SK-N-SH (cell line): Measurements from ENCODE around the gene P2RX3. TPM values are rescaled to one million over a fixed set of nuclear protein-coding genes. Genes with fewer than 3 reads are reported as not detected.

Experiments
- CTCF ChIA-PET: fragments of 300-600, 350-600 bp; formaldehyde crosslinking; extraction: SDS; loops from one replicate; lab custom pipeline; 2021; lab: Yijun Ruan, JAX
- POLR2A ChIA-PET: fragments of 350-600 bp; sonication (Branson Sonifier 250); formaldehyde crosslinking; extraction: SDS; loops from one replicate; lab custom pipeline; 2020; ENCODE audit warnings: antibody characterized with exemption, inconsistent platforms; lab: Yijun Ruan, JAX
- DNase-seq: peaks from one replicate; pipeline ENCODE4 v3.0.0; 2012
- H2AFZ ChIP-seq: fragments of 200-600 bp; sonication (generic); 2 replicates; pipeline ENCODE4 v1.8.1; 2016; ENCODE audit warnings: antibody characterized with exemption, mild to moderate bottlenecking, low read depth
- H3F3A ChIP-seq: fragments of 200-600 bp; sonication (generic); replicated peaks from 2 replicates; pipeline ENCODE3; 2016; ENCODE audit warnings: antibody characterized with exemption, mild to moderate bottlenecking; ENCODE audit not compliant: insufficient read depth
- H3K27ac ChIP-seq, 2 experiments: fragments of 200-500 bp in 1 of 2; fragments of 200-600 bp in 1 of 2; sonication (Bioruptor generic) in 1 of 2; sonication (generic), shearing (Covaris generic) in 1 of 2; 2 replicates each; pipeline versions ENCODE4 v1.5.1 to v1.6.1; 2014 to 2016; ENCODE audit warnings: low read depth in 2 of 2, inconsistent platforms in 1 of 2, low read length in 1 of 2, mild to moderate bottlenecking in 1 of 2, mixed read lengths in 1 of 2
- H3K27me3 ChIP-seq: fragments of 200-600 bp; sonication (generic), shearing (Covaris generic); 2 replicates; pipeline ENCODE4 v1.6.1; 2016; ENCODE audit warnings: mixed run types; ENCODE audit not compliant: insufficient read depth
- H3K36me3 ChIP-seq, 2 experiments: fragments of 200-500 bp in 1 of 2; fragments of 200-600 bp in 1 of 2; sonication (Bioruptor generic) in 1 of 2; sonication (generic) in 1 of 2; replicated peaks in 1 of 2; 2 replicates each; pipeline versions ENCODE3 to v1.5.1; 2014 to 2016; ENCODE audit warnings: low read length in 1 of 2, mild to moderate bottlenecking in 1 of 2; ENCODE audit not compliant: insufficient read depth in 2 of 2, control insufficient read depth in 1 of 2
- H3K4me1 ChIP-seq, 2 experiments: fragments of 200-500 bp in 1 of 2; fragments of 200-600 bp in 1 of 2; sonication (Bioruptor generic) in 1 of 2; sonication (generic), shearing (Covaris generic) in 1 of 2; 2 replicates each; pipeline versions ENCODE4 v1.5.1 to v1.6.1; 2014 to 2016; ENCODE audit warnings: low read depth in 1 of 2, low read length in 1 of 2, mixed run types in 1 of 2; ENCODE audit not compliant: insufficient read depth in 2 of 2, control insufficient read depth in 1 of 2
- H3K4me2 ChIP-seq: fragments of 200-600 bp; sonication (generic), shearing (Covaris generic); 2 replicates; pipeline ENCODE4 v1.6.1; 2017; ENCODE audit warnings: mixed run types
- H3K4me3 ChIP-seq, 2 experiments: fragments of 200-500 bp in 1 of 2; fragments of 200-600 bp in 1 of 2; sonication (Bioruptor generic) in 1 of 2; sonication (generic), shearing (Covaris generic) in 1 of 2; 2 replicates each; pipeline versions ENCODE4 v1.5.1 to v1.8.1; 2014 to 2016; ENCODE audit warnings: low read depth in 2 of 2, inconsistent platforms in 1 of 2, low read length in 1 of 2, mild to moderate bottlenecking in 1 of 2, mixed read lengths in 1 of 2, moderate library complexity in 1 of 2
- H3K79me2 ChIP-seq: fragments of 200-600 bp; sonication (generic); 2 replicates; pipeline ENCODE4 v1.8.1; 2017; ENCODE audit warnings: mild to moderate bottlenecking; ENCODE audit not compliant: insufficient read depth
- H3K9ac ChIP-seq: fragments of 200-600 bp; sonication (generic); 2 replicates; pipeline ENCODE4 v1.6.1; 2017; ENCODE audit warnings: mixed run types
- H3K9me2 ChIP-seq: fragments of 200-600 bp; sonication (generic); 2 replicates; pipeline ENCODE4 v1.6.1; 2017; ENCODE audit warnings: mixed run types
- H3K9me3 ChIP-seq: fragments of 200-600 bp; sonication (generic); 2 replicates; pipeline ENCODE4 v1.6.1; 2017; ENCODE audit warnings: mixed run types, mild to moderate bottlenecking, moderate library complexity
- H4K20me1 ChIP-seq: fragments of 200-600 bp; sonication (generic); 2 replicates; pipeline ENCODE4 v1.6.1; 2017; ENCODE audit warnings: mild to moderate bottlenecking, mixed run types; ENCODE audit not compliant: insufficient read depth
- EP300 ChIP-seq, 2 experiments: IDR thresholded peaks; 2 replicates each; pipeline versions ENCODE4 v1.4.0 to v1.6.1; 2012; ENCODE audit warnings: borderline replicate concordance in 1 of 2, low read depth in 1 of 2, low read length in 1 of 2
- FOSL2 ChIP-seq: IDR thresholded peaks from 2 replicates; pipeline ENCODE4 v1.4.0; 2012; ENCODE audit warnings: low read depth, mild to moderate bottlenecking, moderate library complexity, borderline replicate concordance
- FOXJ3 ChIP-seq: sonication (generic); formaldehyde crosslinking; IDR thresholded peaks from 2 replicates; pipeline ENCODE4 v1.5.1; 2020; ENCODE audit warnings: mild to moderate bottlenecking, missing genetic modification reagents
- GABPA ChIP-seq: IDR thresholded peaks from 2 replicates; pipeline ENCODE4 v1.4.0; 2012; ENCODE audit warnings: low read depth, mild to moderate bottlenecking
- MAX ChIP-seq: IDR thresholded peaks from 2 replicates; pipeline ENCODE4 v1.4.0; 2012; ENCODE audit warnings: low read depth
- MEF2A ChIP-seq: IDR thresholded peaks from 2 replicates; pipeline ENCODE4 v1.4.0; 2012; ENCODE audit warnings: low read depth, borderline replicate concordance
- MXI1 ChIP-seq: IDR thresholded peaks from 2 replicates; pipeline ENCODE4 v1.6.1; 2012; ENCODE audit warnings: mild to moderate bottlenecking, low read depth, low read length, improper control_type of control experiment
- PBX3 ChIP-seq: IDR thresholded peaks from 2 replicates; pipeline ENCODE4; 2012
- POLR2AphosphoS5 ChIP-seq: IDR thresholded peaks from 2 replicates; pipeline ENCODE4 v1.6.1; 2012; ENCODE audit warnings: low read depth, low read length
- RAD21 ChIP-seq: IDR thresholded peaks from 2 replicates; pipeline ENCODE4 v1.6.1; 2012; ENCODE audit warnings: mild to moderate bottlenecking, low read length
- REST ChIP-seq: IDR thresholded peaks from 2 replicates; pipeline ENCODE4 v1.6.1; 2012; ENCODE audit warnings: mild to moderate bottlenecking, low read depth, low read length, moderate library complexity
- SIN3A ChIP-seq: IDR thresholded peaks from 2 replicates; pipeline ENCODE4 v1.6.1; 2012; ENCODE audit warnings: low read depth, mild to moderate bottlenecking, low read length, moderate library complexity, borderline replicate concordance
- SMC3 ChIP-seq: IDR thresholded peaks from 2 replicates; pipeline ENCODE4 v1.6.1; 2012; ENCODE audit warnings: low read depth, low read length, improper control_type of control experiment
- USF1 ChIP-seq: IDR thresholded peaks from 2 replicates; pipeline ENCODE4 v1.4.0; 2012; ENCODE audit warnings: low read depth, borderline replicate concordance
- YY1 ChIP-seq: IDR thresholded peaks from 2 replicates; pipeline ENCODE4 v1.4.0; 2012; ENCODE audit warnings: low read depth, mild to moderate bottlenecking
- WGBS: methylation state at CpG from one replicate; pipeline ENCODE4 v1.1.6; 2017; ENCODE audit warnings: low lambda C conversion rate; 5-methylcytosine and 5-hydroxymethylcytosine counted together
- polyA plus RNA-seq, 3 experiments: library from polyadenylated mRNA; depleted of rRNA; stranded (reverse); fragments of >200 nt; gene quantifications; 2 replicates each; pipeline ENCODE4 v1.2.3, GENCODE V29; 2012
- TF ChIP-seq, protein P1 (sequence below): fragments of 150-350 bp; IDR thresholded peaks from 2 replicates; pipeline ENCODE4 v1.6.1; 2016; ENCODE audit warnings: mild to moderate bottlenecking, low read depth, low read length
- TF ChIP-seq, protein P2 (sequence below): IDR thresholded peaks from 2 replicates; pipeline ENCODE4 v1.4.0; 2012; ENCODE audit warnings: low read depth, borderline replicate concordance

Gene P2RX3
- polyA plus RNA-seq, 1 of the 3 experiments (the other 2 are of a cell fraction): not detected

GRCh38 chr11:57302489-57302888 lies 35.7 kb upstream of the P2RX3 start:
- no peaks in the 10 kb centered on the region for H3K9me3 ChIP-seq
- no peak for DNase-seq
- POLR2A ChIA-PET: no interaction called here
- TF ChIP-seq REST (no peak), GABPA (no peak), YY1 (no peak), RAD21 (no peak), SMC3 (no peak), FOXJ3 (CRISPR knock-in tag) (no peak), SIN3A (no peak), POLR2AphosphoS5 (no peak), EP300 (IDR thresholded peaks at IDR 0.05; ENCODE audit: borderline replicate concordance in 1 of 2, low read depth in 1 of 2, low read length in 1 of 2) (no peak), MAX (no peak), USF1 (no peak), MEF2A (no peak), MXI1 (no peak), PBX3 (no peak), FOSL2 (no peak)
- TF ChIP-seq, protein P1, sequence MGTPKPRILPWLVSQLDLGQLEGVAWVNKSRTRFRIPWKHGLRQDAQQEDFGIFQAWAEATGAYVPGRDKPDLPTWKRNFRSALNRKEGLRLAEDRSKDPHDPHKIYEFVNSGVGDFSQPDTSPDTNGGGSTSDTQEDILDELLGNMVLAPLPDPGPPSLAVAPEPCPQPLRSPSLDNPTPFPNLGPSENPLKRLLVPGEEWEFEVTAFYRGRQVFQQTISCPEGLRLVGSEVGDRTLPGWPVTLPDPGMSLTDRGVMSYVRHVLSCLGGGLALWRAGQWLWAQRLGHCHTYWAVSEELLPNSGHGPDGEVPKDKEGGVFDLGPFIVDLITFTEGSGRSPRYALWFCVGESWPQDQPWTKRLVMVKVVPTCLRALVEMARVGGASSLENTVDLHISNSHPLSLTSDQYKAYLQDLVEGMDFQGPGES: no peak
- TF ChIP-seq, protein P2, sequence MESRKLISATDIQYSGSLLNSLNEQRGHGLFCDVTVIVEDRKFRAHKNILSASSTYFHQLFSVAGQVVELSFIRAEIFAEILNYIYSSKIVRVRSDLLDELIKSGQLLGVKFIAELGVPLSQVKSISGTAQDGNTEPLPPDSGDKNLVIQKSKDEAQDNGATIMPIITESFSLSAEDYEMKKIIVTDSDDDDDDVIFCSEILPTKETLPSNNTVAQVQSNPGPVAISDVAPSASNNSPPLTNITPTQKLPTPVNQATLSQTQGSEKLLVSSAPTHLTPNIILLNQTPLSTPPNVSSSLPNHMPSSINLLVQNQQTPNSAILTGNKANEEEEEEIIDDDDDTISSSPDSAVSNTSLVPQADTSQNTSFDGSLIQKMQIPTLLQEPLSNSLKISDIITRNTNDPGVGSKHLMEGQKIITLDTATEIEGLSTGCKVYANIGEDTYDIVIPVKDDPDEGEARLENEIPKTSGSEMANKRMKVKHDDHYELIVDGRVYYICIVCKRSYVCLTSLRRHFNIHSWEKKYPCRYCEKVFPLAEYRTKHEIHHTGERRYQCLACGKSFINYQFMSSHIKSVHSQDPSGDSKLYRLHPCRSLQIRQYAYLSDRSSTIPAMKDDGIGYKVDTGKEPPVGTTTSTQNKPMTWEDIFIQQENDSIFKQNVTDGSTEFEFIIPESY: no peak
- TF ChIP-seq, all 33 proteins: peak for 0
- no peaks in the 10 kb centered on the region for H3K27me3 ChIP-seq
- no peak overlapping the region for H3K4me3 ChIP-seq
- 95% methylated on average over 7 of the region's 15 CpGs for WGBS
- no peak overlapping the region for H3K9ac ChIP-seq
- no peak overlapping the region for H2AFZ ChIP-seq
- H4K20me1 ChIP-seq: peaks cover 33% of the 10 kb centered on the region
- no peak overlapping the region for H3K27ac ChIP-seq
- peaks cover 37% of the 10 kb centered on the region for H3K79me2 ChIP-seq
- H3K4me2 ChIP-seq: no peak overlapping the region
- CTCF ChIA-PET: no interaction called here
- H3K9me2 ChIP-seq: no peaks in the 10 kb centered on the region
- peaks cover 0 to 8% of the 10 kb centered on the region in 2 experiments; a peak in 2 of 4 replicates for H3K4me1 ChIP-seq
- H3F3A ChIP-seq: no peaks in the 10 kb centered on the region
- H3K36me3 ChIP-seq: peaks cover 45 to 55% of the 10 kb centered on the region in 2 experiments
